GM23248 (cell line): ENCODE data around the gene PCBP3.

ENCODE experiments used
- EZH2 ChIP-seq: fragments of 200-600 bp; sonication (generic); IDR thresholded peaks from 2 replicates; pipeline ENCODE4 v1.6.1; 2018; ENCODE audit warnings: antibody characterized with exemption, mild to moderate bottlenecking; ENCODE audit not compliant: insufficient read depth, poor library complexity, severe bottlenecking
- EZH2phosphoT487 ChIP-seq: fragments of 200-600 bp; sonication (generic); IDR thresholded peaks from 2 replicates; pipeline ENCODE4 v1.6.1; 2018; ENCODE audit warnings: antibody characterized with exemption, moderate library complexity, mild to moderate bottlenecking, low read depth; ENCODE audit not compliant: insufficient read depth

- TF ChIP-seq EZH2phosphoT487 (no peak), EZH2 (no peak)
These were observed 216.3 kb downstream of the PCBP3 start for GRCh38 chr21:45859762-45860357.
